GM10847 (cell line): Measurements from ENCODE around the gene RTL1.

Experiments
- POLR2A ChIP-seq: IDR thresholded peaks from 2 replicates; pipeline ENCODE4 v1.6.1; 2011; ENCODE audit not compliant: insufficient read length; ENCODE audit errors: extremely low read depth

RTL1 gene

GRCh38 chr14:100879194-100879593 is 24.3 kb downstream of the RTL1 start:
- no peak for TF ChIP-seq POLR2A

- no peak for TF ChIP-seq POLR2A
Measured at GRCh38 chr14:100878271-100879146, 25.0 kb downstream of the RTL1 start.

GRCh38 chr14:100875861-100876590 is 27.5 kb downstream of the RTL1 start:
- no peak for TF ChIP-seq POLR2A

- TF ChIP-seq POLR2A, result no peak
Measured at GRCh38 chr14:100875126-100875525, 28.4 kb downstream of the RTL1 start.

GRCh38 chr14:100874411-100875091 is 29.0 kb downstream of the RTL1 start:
- TF ChIP-seq POLR2A, result no peak

- no peak for TF ChIP-seq POLR2A
Measured at GRCh38 chr14:100874051-100874410, 29.5 kb downstream of the RTL1 start.

- no peak for TF ChIP-seq POLR2A
Measured at GRCh38 chr14:100873096-100873482, 30.4 kb downstream of the RTL1 start.

- TF ChIP-seq POLR2A, result no peak
Measured at GRCh38 chr14:100872259-100873095, 31.0 kb downstream of the RTL1 start.

- TF ChIP-seq POLR2A, result no peak
Measured at GRCh38 chr14:100871234-100872186, 32.0 kb downstream of the RTL1 start.

- TF ChIP-seq POLR2A, result no peak
Measured at GRCh38 chr14:100868621-100869370, 34.7 kb downstream of the RTL1 start.

- no peak for TF ChIP-seq POLR2A
Measured at GRCh38 chr14:100867631-100868315, 35.7 kb downstream of the RTL1 start.
